RWPE1 (cell line): Measurements from ENCODE around the gene TPBG.

Source experiments
- CTCF ChIA-PET: fragments of 350-600 bp; sonication (Branson Sonifier 250); formaldehyde crosslinking; extraction: SDS; loops from one replicate; lab custom pipeline; 2021; lab: Yijun Ruan, JAX
- POLR2A ChIA-PET: fragments of 400-600 bp; formaldehyde crosslinking; extraction: SDS; loops from one replicate; lab custom pipeline; 2020; ENCODE audit warnings: antibody characterized with exemption; ENCODE audit not compliant: low non-redundant PET; lab: Yijun Ruan, JAX
- DNase-seq: peaks from one replicate; pipeline ENCODE4 v3.0.0; 2012; ENCODE audit warnings: low spot score
- H3K27ac ChIP-seq: fragments of 450-650 bp; 2 replicates; pipeline ENCODE4 v1.5.1; 2017
- TF ChIP-seq, protein P1 (sequence below): fragments of 450-650 bp; conservative IDR thresholded peaks from 2 replicates; pipeline ENCODE4 v1.5.1; 2017; ENCODE audit warnings: low read depth, mild to moderate bottlenecking

The TPBG gene

DNA sequence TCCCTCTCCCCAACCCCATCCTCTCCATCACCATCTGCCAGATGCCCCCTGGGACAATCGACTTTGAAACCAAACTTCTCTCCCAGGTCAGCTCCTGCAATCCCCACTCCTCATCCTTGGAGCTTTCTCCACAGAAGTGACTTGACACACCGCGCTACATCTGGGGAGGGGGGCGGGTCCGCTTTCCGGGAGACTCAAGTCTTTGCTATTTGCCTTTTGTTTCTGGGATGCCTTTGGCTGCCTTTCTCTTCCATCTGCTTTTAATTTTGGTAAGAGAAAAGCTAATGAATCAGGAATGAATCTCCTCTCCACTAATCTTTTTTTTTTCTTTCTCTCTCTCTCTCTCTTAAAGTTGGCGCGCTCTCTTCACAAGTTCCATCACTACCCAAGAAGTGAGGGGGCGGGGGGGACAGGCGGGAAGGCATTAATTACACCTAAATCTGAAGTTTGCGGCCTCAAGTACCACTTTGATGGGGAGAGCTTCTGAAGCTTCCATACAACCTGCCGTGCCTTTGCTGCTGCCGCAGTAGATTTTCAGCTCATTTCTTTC is 664 bp upstream of the TPBG start:
- peak; percentile 26 for DNase-seq
- TF ChIP-seq, protein P1, sequence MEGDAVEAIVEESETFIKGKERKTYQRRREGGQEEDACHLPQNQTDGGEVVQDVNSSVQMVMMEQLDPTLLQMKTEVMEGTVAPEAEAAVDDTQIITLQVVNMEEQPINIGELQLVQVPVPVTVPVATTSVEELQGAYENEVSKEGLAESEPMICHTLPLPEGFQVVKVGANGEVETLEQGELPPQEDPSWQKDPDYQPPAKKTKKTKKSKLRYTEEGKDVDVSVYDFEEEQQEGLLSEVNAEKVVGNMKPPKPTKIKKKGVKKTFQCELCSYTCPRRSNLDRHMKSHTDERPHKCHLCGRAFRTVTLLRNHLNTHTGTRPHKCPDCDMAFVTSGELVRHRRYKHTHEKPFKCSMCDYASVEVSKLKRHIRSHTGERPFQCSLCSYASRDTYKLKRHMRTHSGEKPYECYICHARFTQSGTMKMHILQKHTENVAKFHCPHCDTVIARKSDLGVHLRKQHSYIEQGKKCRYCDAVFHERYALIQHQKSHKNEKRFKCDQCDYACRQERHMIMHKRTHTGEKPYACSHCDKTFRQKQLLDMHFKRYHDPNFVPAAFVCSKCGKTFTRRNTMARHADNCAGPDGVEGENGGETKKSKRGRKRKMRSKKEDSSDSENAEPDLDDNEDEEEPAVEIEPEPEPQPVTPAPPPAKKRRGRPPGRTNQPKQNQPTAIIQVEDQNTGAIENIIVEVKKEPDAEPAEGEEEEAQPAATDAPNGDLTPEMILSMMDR = no peak
- H3K27ac ChIP-seq = peak overlapping the region; percentile 98
- POLR2A ChIA-PET = interaction anchor here (0.7 to 1.1 kb wide), 2 partner anchors 19 to 151 kb away, joined by 3 read pairs; no protein-coding TSS in a partner anchor
- CTCF ChIA-PET = interaction anchor here (0.6 to 1.4 kb wide), 6 partner anchors 53 to 1332 kb away, joined by 3 to 4 read pairs (median 4); no protein-coding TSS in a partner anchor

DNA sequence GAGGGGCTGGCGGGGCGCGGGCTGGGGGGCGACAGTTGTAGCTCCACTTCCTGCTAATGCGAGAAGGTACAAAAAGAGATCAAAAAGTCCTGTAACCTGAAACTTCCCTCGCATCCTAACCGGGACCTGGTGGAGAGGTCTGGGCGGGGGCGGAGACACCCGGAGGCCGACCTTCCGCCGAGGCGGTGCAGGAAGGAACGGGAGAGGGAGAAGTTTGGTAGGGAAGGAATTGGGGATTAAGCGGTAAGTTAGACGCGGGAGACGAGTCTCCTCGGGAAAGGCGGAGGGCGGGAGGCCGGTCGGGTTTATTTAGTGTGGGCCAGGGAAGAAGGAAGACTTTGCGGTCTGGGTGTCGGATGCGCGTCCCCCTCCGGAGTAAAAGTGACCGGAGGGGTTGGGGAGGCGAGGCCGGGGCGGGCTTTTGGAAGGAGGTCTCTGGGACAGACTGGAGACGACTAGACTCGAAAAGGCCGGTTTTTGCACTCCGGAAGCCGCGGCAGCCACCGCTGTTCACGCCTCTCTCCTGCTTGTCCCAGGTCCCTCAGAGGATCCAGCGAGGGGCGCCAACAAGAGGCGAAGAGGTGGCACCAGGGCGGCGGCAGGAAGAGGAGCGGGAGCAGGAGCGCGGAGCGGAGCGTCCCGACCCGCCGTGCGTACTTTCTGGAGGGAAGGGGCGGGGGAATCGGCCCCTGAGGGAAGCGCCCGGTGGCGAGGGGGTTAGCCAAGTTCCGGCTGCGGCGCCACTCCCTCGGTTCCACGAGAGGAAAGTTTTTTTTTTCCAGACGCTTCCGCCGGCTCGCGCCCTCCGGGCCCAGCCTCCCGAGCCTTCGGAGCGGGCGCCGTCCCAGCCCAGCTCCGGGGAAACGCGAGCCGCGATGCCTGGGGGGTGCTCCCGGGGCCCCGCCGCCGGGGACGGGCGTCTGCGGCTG is 734 bp downstream of the TPBG start:
- ChIA-PET CTCF (interaction anchor here (0.5 to 1.4 kb wide), 4 partner anchors 90 to 471 kb away, joined by 3 to 5 read pairs (median 4); no protein-coding TSS in a partner anchor), POLR2A (interaction anchor here (1.1 kb wide), 1 partner anchor 18 kb away, joined by 3 read pairs; no protein-coding TSS in a partner anchor)
- peak overlapping the region; percentile 98 for H3K27ac ChIP-seq
- DNase-seq = peak; percentile 66
- TF ChIP-seq, protein P1 = no peak

DNA sequence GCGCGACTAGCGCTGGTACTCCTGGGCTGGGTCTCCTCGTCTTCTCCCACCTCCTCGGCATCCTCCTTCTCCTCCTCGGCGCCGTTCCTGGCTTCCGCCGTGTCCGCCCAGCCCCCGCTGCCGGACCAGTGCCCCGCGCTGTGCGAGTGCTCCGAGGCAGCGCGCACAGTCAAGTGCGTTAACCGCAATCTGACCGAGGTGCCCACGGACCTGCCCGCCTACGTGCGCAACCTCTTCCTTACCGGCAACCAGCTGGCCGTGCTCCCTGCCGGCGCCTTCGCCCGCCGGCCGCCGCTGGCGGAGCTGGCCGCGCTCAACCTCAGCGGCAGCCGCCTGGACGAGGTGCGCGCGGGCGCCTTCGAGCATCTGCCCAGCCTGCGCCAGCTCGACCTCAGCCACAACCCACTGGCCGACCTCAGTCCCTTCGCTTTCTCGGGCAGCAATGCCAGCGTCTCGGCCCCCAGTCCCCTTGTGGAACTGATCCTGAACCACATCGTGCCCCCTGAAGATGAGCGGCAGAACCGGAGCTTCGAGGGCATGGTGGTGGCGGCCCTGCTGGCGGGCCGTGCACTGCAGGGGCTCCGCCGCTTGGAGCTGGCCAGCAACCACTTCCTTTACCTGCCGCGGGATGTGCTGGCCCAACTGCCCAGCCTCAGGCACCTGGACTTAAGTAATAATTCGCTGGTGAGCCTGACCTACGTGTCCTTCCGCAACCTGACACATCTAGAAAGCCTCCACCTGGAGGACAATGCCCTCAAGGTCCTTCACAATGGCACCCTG is 1.6 kb downstream of the TPBG start:
- peak overlapping the region; percentile 98 for H3K27ac ChIP-seq
- POLR2A ChIA-PET = interaction anchor here (0.9 kb wide), 1 partner anchor 34 kb away, joined by 3 read pairs; no protein-coding TSS in a partner anchor
- peak; percentile 34 for DNase-seq
- TF ChIP-seq, protein P1 = peak; percentile 32; the same call in 1 of the 2 replicates
- CTCF ChIA-PET = interaction anchor here (0.7 to 1.2 kb wide), 3 partner anchors 32 to 103 kb away, joined by 3 to 6 read pairs (median 3); no protein-coding TSS in a partner anchor

DNA sequence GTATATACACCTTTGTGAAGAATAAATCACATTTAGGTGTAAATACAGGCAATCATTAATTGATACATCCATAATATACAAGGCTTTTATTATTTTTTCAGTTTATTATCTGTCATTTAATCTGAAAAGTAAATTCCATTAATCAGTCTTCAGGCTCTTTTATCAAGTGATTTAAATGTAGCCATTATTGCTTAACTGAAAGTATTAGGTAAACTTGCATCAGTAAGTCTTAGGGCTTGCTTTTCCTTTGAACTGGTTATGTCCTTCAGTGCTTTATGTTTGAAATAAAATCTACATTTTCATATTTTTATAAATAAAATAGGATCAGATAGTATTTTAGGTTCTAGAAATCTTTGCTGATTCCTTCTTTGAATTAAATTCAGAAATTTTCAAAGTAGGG is 4.1 kb downstream of the TPBG start:
- H3K27ac ChIP-seq = no peak overlapping the region
- POLR2A ChIA-PET = interaction anchor here (1.0 kb wide), 1 partner anchor 50 kb away, joined by 3 read pairs; no protein-coding TSS in a partner anchor

DNA sequence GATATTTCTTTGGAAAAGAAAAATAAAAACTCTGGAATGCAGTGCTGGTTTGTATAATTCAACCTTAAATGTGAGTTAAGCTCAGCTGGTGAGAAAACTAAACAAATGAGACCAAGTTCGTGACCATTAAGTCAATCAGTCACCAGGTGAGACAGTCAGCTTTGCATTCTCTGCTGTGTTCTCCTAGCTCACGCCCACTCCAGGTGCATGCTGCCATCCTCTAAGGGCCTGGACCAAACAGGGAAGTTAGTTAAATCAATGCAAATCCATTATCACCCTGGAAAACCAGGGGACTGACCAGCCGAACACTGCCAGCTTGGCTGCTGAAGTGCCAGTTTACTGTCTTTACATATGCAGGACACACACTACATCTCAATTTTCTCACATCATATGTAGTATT is 7.2 kb downstream of the TPBG start:
- POLR2A ChIA-PET = interaction anchor here (0.6 kb wide), 1 partner anchor 75 kb away, joined by 3 read pairs; no protein-coding TSS in a partner anchor

More for the DNA sequence above, 4.1 kb downstream of the TPBG start:
- TF ChIP-seq, protein P1 = no peak
- no peak for DNase-seq
- CTCF ChIA-PET = interaction anchor here (0.8 kb wide), 1 partner anchor 11 kb away, joined by 4 read pairs; no protein-coding TSS in a partner anchor

More for the DNA sequence above, 7.2 kb downstream of the TPBG start:
- TF ChIP-seq, protein P1 = no peak
- CTCF ChIA-PET = no interaction called here
- no peak overlapping the region for H3K27ac ChIP-seq
- no peak for DNase-seq
